GM12865 (cell line): ENCODE measurements around the gene MTMR2.

ENCODE experiments used
- DNase-seq: peaks from one replicate; pipeline ENCODE4 v3.0.0; 2010; ENCODE audit warnings: low read depth
- H3K4me3 ChIP-seq: 2 replicates; pipeline ENCODE4 v1.5.1; 2011; ENCODE audit warnings: mild to moderate bottlenecking, low read depth, low read length, control low read depth
- CTCF ChIP-seq: IDR thresholded peaks from 2 replicates; pipeline ENCODE4 v1.5.1; 2011; ENCODE audit warnings: low read length, control low read depth, low read depth, inconsistent platforms; ENCODE audit not compliant: insufficient read depth; ENCODE audit errors: missing control alignments

MTMR2 gene

DNA sequence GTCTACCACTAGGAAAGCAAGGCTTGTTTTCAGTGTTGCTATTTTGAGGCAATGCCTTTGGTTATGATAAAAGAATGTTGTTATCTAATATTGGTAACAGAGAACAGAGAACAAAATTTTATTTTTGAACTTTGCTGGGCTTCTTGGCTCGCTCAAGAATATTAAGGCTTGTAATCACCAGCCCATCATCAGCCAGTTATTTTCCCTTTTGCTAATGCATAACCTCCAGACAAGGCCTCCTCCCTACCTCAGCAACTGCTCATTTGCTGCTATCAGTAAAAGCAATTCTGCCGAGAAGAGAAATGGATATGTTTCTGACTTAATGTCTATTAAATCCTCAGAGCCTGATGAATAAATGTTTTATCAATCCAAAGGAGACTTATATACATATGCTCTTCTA is 8.9 kb downstream of the MTMR2 start:
- H3K4me3 ChIP-seq: no peak overlapping the region
- no peak for DNase-seq
- TF ChIP-seq CTCF: no peak

- DNase-seq: no peak
- H3K4me3 ChIP-seq: no peak overlapping the region
- no peak for TF ChIP-seq CTCF
These were observed 9.9 kb downstream of the MTMR2 start for GRCh38 chr11:95913830-95914615.

DNA sequence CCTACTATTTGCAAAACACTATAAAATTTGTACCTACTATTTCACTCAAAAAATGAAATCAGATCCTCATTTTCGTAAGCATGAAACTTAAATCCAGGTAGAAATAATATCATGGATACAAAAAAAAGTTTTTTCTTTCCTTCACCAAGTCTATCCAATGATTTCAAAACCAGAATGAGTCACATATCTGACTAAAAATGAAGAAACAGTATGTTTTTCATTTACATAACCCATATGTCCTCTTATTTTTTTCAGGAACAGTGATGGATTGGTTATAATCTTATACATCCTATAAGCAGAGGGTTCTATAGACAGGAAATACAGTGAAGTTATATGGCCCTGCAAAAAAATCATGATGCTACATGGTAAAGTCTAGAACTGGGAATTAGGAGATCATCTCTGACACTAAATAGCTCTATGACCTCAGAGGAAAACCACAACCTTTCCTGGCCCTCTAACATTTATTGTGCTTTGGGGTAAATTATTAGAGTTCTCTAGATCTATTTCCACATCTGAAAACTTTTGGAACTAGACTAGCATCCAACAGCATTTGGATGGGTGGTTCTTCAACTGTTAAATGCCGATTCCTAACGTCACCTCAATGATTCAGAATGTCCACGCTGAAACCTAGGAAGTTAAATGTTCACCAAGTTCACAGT is 10.9 kb downstream of the MTMR2 start:
- no peak for DNase-seq
- no peak overlapping the region for H3K4me3 ChIP-seq
- no peak for TF ChIP-seq CTCF

GRCh38 chr11:95911369-95911759 is 12.5 kb downstream of the MTMR2 start:
- TF ChIP-seq CTCF: no peak
- no peak for DNase-seq
- no peak overlapping the region for H3K4me3 ChIP-seq

GRCh38 chr11:95910638-95911368 is 13.1 kb downstream of the MTMR2 start:
- no peak for TF ChIP-seq CTCF
- DNase-seq: no peak
- no peak overlapping the region for H3K4me3 ChIP-seq

DNA sequence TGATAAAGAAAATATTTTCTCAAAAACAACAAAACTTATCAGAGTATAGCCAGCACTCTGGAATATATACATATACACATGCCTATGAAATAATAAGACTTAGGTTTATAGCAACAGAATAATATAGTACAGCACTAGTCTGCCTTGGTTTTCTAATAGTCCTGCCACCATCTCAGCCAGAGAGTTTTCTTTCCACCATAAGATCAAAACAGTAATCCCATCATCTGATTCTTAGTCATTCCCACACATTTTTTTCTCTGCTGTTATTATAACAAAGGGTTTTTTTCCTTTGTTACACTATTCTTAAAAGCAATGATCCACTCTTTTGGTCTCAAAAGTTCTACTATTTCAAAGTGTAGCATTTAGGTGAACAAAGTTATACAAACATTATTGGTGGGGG is 15.1 kb downstream of the MTMR2 start:
- no peak for DNase-seq
- no peak for TF ChIP-seq CTCF
- H3K4me3 ChIP-seq: no peak overlapping the region
